ENCODE measurements around the gene NEDD9. TPM values are rescaled to one million over a fixed set of nuclear protein-coding genes. Genes with fewer than 3 reads are reported as not detected.

Gene NEDD9
- total RNA-seq, 1 donor from 2014 or later = 51.6 TPM

- peak in 1 of 2 donors; percentile 78 for DNase-seq (ENCODE audit: low read depth in 2 of 2)
Measured at GRCh38 chr6:11236076-11236750, 3.7 kb upstream of the NEDD9 start.

- no peak for DNase-seq (ENCODE audit: low read depth in 2 of 2)
Measured at GRCh38 chr6:11235062-11235461, 2.6 kb upstream of the NEDD9 start.

- no peak for DNase-seq (ENCODE audit: low read depth in 2 of 2)
Measured at GRCh38 chr6:11233673-11234573, 1.5 kb upstream of the NEDD9 start.

DNA sequence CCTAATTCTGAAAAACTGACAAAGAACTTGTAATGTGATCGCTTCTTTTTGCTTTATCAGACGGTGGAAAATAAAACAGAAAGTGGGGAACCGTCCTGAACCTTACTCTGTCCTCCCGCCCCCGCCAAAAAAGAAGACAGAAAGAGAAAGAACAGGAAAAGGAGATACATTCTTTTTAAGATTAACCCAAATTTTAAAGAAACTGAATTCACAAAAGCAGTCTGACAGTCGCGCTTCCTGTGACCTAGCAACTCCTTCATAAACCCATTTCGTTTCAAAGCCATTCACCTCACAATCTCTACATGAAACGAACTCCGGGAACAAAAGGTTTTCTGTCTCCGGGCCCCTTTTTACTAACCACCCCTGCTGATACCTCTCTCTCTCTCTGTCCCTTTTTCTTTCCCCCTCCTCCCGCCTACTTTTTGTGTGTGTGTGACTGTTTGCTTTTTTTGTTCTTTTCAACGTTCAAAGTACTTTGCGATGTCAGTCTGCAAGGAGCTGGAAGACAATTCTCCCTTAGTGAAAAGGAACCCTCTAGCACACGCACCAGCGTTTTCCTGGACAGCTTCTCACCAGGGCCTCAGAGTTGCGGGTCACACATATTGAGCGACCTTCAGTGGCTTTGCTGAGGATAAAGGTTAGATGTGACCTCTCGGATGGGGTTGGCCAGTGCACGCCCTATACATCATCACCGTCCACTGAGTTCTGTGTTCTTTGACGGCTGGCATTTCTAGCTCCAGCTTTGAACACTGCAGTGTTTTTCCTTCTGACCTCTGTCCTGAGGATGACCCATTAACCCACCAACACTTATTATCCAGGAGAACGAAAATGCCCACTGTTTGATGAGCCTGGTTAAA, 530 bp upstream of the NEDD9 start:
- DNase-seq (ENCODE audit: low read depth in 2 of 2) = no peak

- DNase-seq (ENCODE audit: low read depth in 2 of 2) = peak in 1 of 2 donors; percentile 58
Measured at GRCh38 chr6:11231564-11232192, 790 bp downstream of the NEDD9 start.

DNA sequence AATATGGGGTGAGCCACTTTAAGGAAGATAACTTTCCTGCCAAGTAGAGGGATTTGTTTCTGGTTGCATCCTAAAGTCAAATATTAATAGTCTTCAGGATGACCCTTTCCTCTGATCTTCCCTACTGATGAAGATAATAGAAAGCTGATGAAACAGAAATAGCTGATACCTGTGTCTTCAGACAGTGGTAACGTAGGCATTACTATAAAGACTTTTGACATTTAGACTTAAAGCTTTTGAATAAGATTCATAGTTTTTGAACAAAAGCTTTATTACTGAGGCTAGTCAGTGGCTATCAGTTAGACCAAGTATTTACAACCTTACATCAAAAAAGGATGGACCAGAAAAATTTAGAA, 1.4 kb downstream of the NEDD9 start:
- DNase-seq (ENCODE audit: low read depth in 2 of 2) = no peak

DNA sequence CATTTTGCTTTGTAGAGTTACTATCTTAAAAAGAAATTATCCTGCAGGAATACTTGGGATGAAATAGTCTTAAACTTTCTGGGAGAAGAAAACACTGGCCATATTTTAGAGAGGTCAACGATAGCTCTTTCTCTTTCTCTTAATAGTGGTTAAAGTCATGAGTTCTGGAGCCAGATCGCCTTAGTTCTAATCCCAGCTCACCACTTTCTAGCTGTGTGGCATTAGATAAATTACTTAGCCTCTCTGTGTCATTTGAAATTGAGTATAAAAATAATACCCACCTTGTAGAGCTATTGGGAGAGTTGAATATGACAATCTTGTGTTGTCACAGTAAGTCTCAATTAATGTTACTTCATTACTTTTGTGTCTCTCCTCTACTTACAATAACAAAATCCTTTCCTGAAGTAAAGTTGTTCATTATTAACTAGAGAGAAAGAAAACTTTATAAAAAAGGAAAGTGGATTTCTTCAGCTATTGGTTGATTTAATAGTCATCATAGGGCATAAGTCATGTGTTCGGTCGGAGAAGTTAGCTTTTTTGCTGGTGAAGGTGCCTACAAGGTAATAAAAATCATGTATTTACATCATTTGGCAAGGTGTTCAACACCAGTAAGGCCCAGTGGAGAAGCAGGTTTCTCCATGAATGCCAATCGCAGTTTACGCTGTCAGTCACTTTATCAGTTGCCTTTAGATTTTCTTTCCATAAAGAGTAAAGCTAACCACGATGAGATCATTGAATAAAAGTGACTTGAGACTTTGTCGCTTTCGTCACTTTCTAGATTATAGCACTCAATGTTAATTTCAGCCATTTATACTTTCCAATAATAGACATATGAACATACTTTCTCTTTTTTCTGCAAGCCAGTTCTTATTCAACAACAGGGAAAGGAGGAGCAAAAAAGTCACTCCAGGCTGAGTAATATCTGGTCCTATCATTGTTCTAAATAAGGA, 2.0 kb downstream of the NEDD9 start:
- DNase-seq (ENCODE audit: low read depth in 2 of 2) = peak in 1 of 2 donors; percentile 41

- no peak for DNase-seq (ENCODE audit: low read depth in 2 of 2)
Measured at GRCh38 chr6:11229655-11230046, 2.8 kb downstream of the NEDD9 start.

DNA sequence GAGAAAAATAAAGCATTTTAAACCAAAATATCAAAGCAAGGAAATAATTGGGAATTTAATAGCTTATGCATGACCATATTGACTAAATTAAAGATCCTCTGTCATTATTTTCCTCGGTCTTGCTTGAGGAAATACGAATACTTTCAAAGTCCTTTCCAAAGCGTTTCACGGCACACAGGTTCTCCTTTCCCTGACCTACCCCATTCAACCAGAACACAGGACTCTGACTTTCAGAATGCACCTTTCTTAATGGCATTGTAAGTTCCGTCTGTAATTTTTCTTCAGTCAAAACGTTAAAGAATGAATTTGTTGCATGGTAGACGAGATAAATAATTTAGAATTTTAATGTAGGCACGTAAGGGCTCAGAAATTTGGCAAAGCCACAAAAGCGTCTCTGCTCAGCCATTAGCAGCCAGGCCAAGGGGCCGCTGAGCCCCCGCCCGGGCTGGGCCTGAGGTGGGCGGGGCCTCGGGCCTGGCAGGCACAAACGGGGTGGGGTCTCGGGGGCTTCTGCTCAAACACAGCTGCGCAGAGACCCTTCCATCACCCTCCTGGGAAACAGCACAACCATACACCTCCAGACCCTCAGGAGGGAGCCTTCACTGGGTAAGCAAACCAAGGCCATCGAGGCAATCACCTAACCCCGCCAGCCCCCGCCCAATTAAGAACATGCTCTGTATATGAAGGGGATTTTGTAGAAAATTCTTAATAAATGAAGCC, 3.4 kb downstream of the NEDD9 start:
- peak in 1 of 2 donors; percentile 47 for DNase-seq (ENCODE audit: low read depth in 2 of 2)

GRCh38 chr6:11227698-11228097, 4.8 kb downstream of the NEDD9 start:
- DNase-seq (ENCODE audit: low read depth in 2 of 2) = no peak

DNA sequence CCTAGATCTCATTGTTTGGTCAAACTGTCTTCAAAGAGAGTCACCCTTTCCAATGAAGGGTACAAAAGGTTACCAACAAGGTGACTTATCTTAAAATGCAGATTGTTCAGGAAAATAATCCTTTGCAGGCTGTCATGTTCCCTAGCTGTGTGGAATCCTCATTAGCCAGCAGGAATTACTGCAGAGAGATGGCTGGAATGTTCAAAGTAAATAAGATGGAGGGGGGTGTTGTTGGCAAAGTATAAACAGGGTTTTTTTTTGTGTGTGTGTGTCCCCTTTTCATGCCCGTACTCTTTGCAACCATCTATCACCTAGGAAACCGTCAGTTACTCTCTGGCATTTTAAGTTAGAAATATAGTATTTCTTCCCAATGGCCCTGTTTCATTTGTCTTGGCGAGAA, 6.5 kb downstream of the NEDD9 start:
- no peak for DNase-seq (ENCODE audit: low read depth in 2 of 2)

- DNase-seq (ENCODE audit: low read depth in 2 of 2) = no peak
Measured at GRCh38 chr6:11224966-11225463, 7.5 kb downstream of the NEDD9 start.

- peak in 1 of 2 donors; percentile 77 for DNase-seq (ENCODE audit: low read depth in 2 of 2)
Measured at GRCh38 chr6:11224252-11224965, 8.1 kb downstream of the NEDD9 start.

- peak in 1 of 2 donors; percentile 36 for DNase-seq (ENCODE audit: low read depth in 2 of 2)
Measured at GRCh38 chr6:11223286-11223864, 9.1 kb downstream of the NEDD9 start.

DNA sequence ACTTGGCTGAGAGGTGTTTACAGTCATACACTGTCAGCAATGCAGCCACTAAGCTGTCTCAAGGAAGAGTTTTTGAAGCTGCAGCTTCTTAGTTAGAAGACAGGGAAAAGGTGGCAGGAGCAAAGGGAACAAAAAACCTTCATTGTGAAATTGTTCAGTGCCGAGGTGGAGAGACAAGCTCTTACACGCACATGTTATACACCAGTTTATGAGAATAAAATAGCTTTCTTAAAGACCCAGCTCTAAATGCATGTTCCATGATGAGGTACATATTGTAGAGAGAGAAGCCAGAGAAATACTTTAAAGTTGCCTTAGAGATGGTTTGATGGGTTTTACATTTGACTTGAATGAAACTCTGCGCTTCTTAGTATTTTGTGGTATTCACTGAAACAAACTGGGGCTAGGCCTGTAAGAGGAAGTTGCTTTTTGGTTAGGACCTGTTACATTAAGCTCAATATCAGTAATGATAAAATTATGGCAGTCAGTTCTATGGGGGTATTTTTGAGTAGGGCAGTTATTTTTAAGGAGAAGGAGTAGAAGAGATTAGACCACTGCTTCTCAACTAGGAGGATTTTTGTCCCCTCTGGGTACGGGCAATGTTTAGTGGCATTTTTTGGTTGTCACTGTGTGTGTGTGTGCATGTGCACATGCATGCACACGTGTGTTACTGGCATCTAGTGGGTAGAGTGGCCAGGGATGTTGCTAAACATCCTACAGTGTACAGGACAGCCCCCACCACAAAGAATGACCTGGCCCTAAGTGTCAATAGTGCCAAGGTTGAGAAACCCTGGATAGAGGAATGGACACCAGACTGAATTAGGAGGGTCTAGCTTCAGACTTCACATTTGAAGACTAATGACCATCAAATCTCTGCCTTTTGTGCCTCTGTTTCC, 9.8 kb downstream of the NEDD9 start:
- DNase-seq (ENCODE audit: low read depth in 2 of 2) = no peak

DNA sequence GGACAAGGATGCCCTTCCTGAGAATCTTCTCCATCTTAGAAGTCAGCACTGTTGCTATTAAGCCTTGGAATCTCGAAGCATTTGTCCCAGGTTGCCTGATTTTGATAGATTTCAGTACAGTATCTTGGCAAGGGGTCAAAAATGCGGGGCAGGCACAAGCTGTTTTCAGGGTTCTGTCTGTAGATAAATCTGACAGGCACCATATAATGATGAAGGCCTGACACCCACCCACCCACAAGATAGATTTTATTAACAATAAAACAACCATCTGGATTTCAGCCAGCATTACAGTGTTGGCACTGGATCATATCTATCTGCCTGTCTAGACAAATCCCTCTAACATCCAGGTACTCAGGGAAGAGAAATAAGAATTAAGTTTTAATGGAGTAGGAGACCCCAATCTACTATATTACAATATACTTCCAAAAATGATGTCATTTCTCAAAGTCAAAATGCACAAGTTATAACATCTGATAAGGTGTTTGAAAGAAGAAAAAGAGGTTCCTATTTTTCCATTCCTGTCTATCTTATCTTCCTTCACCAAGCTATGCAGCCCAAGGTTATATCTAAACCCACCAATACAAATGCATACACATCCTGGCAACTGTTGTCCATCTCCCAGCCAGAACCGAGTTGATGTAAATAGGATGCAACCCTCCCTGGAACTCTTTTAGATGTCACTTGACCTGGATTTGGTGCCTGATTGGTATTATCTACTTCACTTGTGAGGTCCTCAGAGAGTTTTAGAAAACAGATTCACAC, 10.7 kb downstream of the NEDD9 start:
- DNase-seq (ENCODE audit: low read depth in 2 of 2) = peak in 1 of 2 donors; percentile 38

All from dermis microvascular lymphatic vessel endothelial cell (primary cell).